Muscle of leg (tissue), 16 donors: ENCODE data around the gene SETMAR. TPM values are rescaled to one million over a fixed set of nuclear protein-coding genes. Genes with fewer than 3 reads are reported as not detected.
A peak's percentile ranks its signal among the peaks of the same experiment; 100 is the strongest.

Experiments
- DNase-seq: peaks from one replicate; pipeline ENCODE4 v3.0.0; 2013
- H3K27ac ChIP-seq: one replicate; pipeline ENCODE4 v1.5.1; 2013; ENCODE audit warnings: mild to moderate bottlenecking, low read length, control low read depth
- H3K27me3 ChIP-seq: one replicate; pipeline ENCODE4 v1.6.1; 2013; ENCODE audit warnings: low read length; ENCODE audit not compliant: control insufficient read depth, insufficient read depth
- H3K36me3 ChIP-seq: one replicate; pipeline ENCODE4 v1.6.1; 2013; ENCODE audit warnings: low read length; ENCODE audit not compliant: control insufficient read depth, insufficient read depth
- H3K4me1 ChIP-seq: one replicate; pipeline ENCODE4 v1.6.1; 2013; ENCODE audit warnings: low read length; ENCODE audit not compliant: control insufficient read depth, insufficient read depth
- H3K4me3 ChIP-seq: one replicate; pipeline ENCODE4 v1.5.1; 2013; ENCODE audit warnings: low read length, control low read depth
- H3K9me3 ChIP-seq: replicated peaks from 2 replicates; pipeline ENCODE4 v1.6.1; 2013; ENCODE audit warnings: low read depth, low read length; ENCODE audit not compliant: control insufficient read depth
- WGBS: methylation state at CpG from one replicate; pipeline ENCODE4 v1.1.5; 2013; ENCODE audit warnings: missing lambda C conversion rate; ENCODE audit not compliant: insufficient coverage; 5-methylcytosine and 5-hydroxymethylcytosine counted together
- long read RNA-seq, 11 donors: transcript quantifications; one replicate each; lab custom pipeline, GENCODE V29; 2026
- polyA plus RNA-seq, 8 donors: library from polyadenylated mRNA; unstranded; fragments of 120-200 nt; gene quantifications; one replicate each; pipeline versions ENCODE4 v1.2.1 to v1.2.3, GENCODE V29; 2013; ENCODE audit warnings: inconsistent platforms in 1 of 8, low replicate concordance in 1 of 8; ENCODE audit not compliant: insufficient read length in 8 of 8, insufficient read depth in 1 of 8
- total RNA-seq: library from RNA; stranded (reverse); fragments of 120-200 nt; gene quantifications from one replicate; pipeline ENCODE4 v1.2.4, GENCODE V29; 2013

SETMAR gene
- 18.1 TPM for total RNA-seq
- 10 to 100 TPM; 14.4 to 20.4 (median 16.0) TPM for polyA plus RNA-seq
- long read RNA-seq, donor 1, partial matches to known transcripts = 0 of 2 reads
- long read RNA-seq, donor 1, other reads (novel, unspliced or antisense) = 0 of 2 reads
- long read RNA-seq, donor 2 = 0 reads
- long read RNA-seq, donor 3, partial matches to known transcripts = 0 of 3 reads
- long read RNA-seq, donor 3, other reads (novel, unspliced or antisense) = 0 of 3 reads
- long read RNA-seq, donor 4, partial matches to known transcripts = 0 of 1 reads
- long read RNA-seq, donor 4, other reads (novel, unspliced or antisense) = 0 of 1 reads
- long read RNA-seq, donor 5, partial matches to known transcripts = 12 of 15 reads
- long read RNA-seq, donor 5, other reads (novel, unspliced or antisense) = 0 of 15 reads
- long read RNA-seq, donor 6, partial matches to known transcripts = 0 of 4 reads
- long read RNA-seq, donor 6, other reads (novel, unspliced or antisense) = 0 of 4 reads
- long read RNA-seq, donor 7, partial matches to known transcripts = 0 of 1 reads
- long read RNA-seq, donor 7, other reads (novel, unspliced or antisense) = 0 of 1 reads
- long read RNA-seq, donor 8, partial matches to known transcripts = 0 of 1 reads
- long read RNA-seq, donor 8, other reads (novel, unspliced or antisense) = 0 of 1 reads
- long read RNA-seq, donor 9, partial matches to known transcripts = 0 of 2 reads
- long read RNA-seq, donor 9, other reads (novel, unspliced or antisense) = 0 of 2 reads
- long read RNA-seq, donor 10, partial matches to known transcripts = 0 of 2 reads
- long read RNA-seq, donor 10, other reads (novel, unspliced or antisense) = 0 of 2 reads
- long read RNA-seq, donor 11, partial matches to known transcripts = 0 of 2 reads
- long read RNA-seq, donor 11, other reads (novel, unspliced or antisense) = 0 of 2 reads

GRCh38 chr3:4303187-4304123 is at the start of gene SETMAR:
Gene SETMAR (plus strand): TSS chr3:4303369. CDS start chr3:4303371, 2 bp downstream.
- Histone ChIP-seq H3K36me3 (peaks cover 4% of the 10 kb centered on the region), H3K27ac (peak within 1 kb of the TSS; percentile 90), H3K9me3 (no peaks in the 10 kb centered on the region), H3K4me1 (peaks cover 3% of the 10 kb centered on the region), H3K27me3 (no peaks in the 10 kb centered on the region), H3K4me3 (peak within 1 kb of the TSS; percentile 66)
- under 1% methylated on average over 59 of the region's 62 CpGs for WGBS
- DNase-seq = peak; percentile 97

GRCh38 chr3:4261406-4261805 is 41.8 kb upstream of the SETMAR start:
- no peak overlapping the region for H3K4me3 ChIP-seq
- no peak overlapping the region for H3K27ac ChIP-seq
- H3K27me3 ChIP-seq = no peaks in the 10 kb centered on the region
- no peaks in the 10 kb centered on the region for H3K36me3 ChIP-seq
- no peaks in the 10 kb centered on the region for H3K4me1 ChIP-seq
- DNase-seq = peak; percentile 4
- 52% methylated on average over 6 of the region's 6 CpGs for WGBS
- H3K9me3 ChIP-seq = peaks cover 4% of the 10 kb centered on the region

- no peak overlapping the region for H3K27ac ChIP-seq
- peaks cover 4% of the 10 kb centered on the region for H3K9me3 ChIP-seq
- H3K36me3 ChIP-seq = no peaks in the 10 kb centered on the region
- H3K27me3 ChIP-seq = no peaks in the 10 kb centered on the region
- H3K4me1 ChIP-seq = no peaks in the 10 kb centered on the region
- no CpG with 5 or more reads among the region's 6 CpGs for WGBS
- no peak for DNase-seq
- H3K4me3 ChIP-seq = no peak overlapping the region
These were observed 39.1 kb upstream of the SETMAR start for GRCh38 chr3:4264040-4264439.

- DNase-seq = peak; percentile 10
- H3K4me3 ChIP-seq = no peak overlapping the region
- WGBS = no CpG with 5 or more reads among the region's 3 CpGs
These were observed 32.4 kb upstream of the SETMAR start for GRCh38 chr3:4270720-4271119.

GRCh38 chr3:4271834-4272233 is 31.3 kb upstream of the SETMAR start:
- H3K9me3 ChIP-seq = no peaks in the 10 kb centered on the region
- H3K27ac ChIP-seq = no peak overlapping the region
- no CpG with 5 or more reads among the region's 4 CpGs for WGBS
- DNase-seq = peak; percentile 75
- no peak overlapping the region for H3K4me3 ChIP-seq
- no peaks in the 10 kb centered on the region for H3K36me3 ChIP-seq
- no peaks in the 10 kb centered on the region for H3K27me3 ChIP-seq
- H3K4me1 ChIP-seq = no peaks in the 10 kb centered on the region

More at GRCh38 chr3:4270720-4271119, 32.4 kb upstream of the SETMAR start:
- H3K36me3 ChIP-seq = no peaks in the 10 kb centered on the region
- no peak overlapping the region for H3K27ac ChIP-seq
- H3K27me3 ChIP-seq = no peaks in the 10 kb centered on the region
- no peaks in the 10 kb centered on the region for H3K9me3 ChIP-seq
- H3K4me1 ChIP-seq = no peaks in the 10 kb centered on the region

- Histone ChIP-seq H3K27me3 (no peaks in the 10 kb centered on the region), H3K4me1 (no peaks in the 10 kb centered on the region), H3K9me3 (no peaks in the 10 kb centered on the region), H3K27ac (no peak overlapping the region), H3K4me3 (no peak overlapping the region), H3K36me3 (no peaks in the 10 kb centered on the region)
- WGBS = no CpG with 5 or more reads among the region's 2 CpGs
- DNase-seq = no peak
These were observed 23.6 kb upstream of the SETMAR start for GRCh38 chr3:4279516-4280105.

GRCh38 chr3:4281991-4282390 is 21.2 kb upstream of the SETMAR start:
- Histone ChIP-seq H3K36me3 (no peaks in the 10 kb centered on the region), H3K27me3 (no peaks in the 10 kb centered on the region), H3K4me1 (no peaks in the 10 kb centered on the region), H3K4me3 (no peak overlapping the region), H3K9me3 (no peaks in the 10 kb centered on the region), H3K27ac (no peak overlapping the region)
- WGBS = no CpG with 5 or more reads among the region's 2 CpGs
- DNase-seq = no peak

- Histone ChIP-seq H3K27ac (no peak overlapping the region), H3K9me3 (no peaks in the 10 kb centered on the region), H3K27me3 (no peaks in the 10 kb centered on the region), H3K4me3 (no peak overlapping the region), H3K36me3 (no peaks in the 10 kb centered on the region), H3K4me1 (no peaks in the 10 kb centered on the region)
- no CpG with 5 or more reads among the region's 4 CpGs for WGBS
- DNase-seq = no peak
These were observed 18.3 kb upstream of the SETMAR start for GRCh38 chr3:4284865-4285264.

GRCh38 chr3:4289044-4289443 is 14.1 kb upstream of the SETMAR start:
- no peaks in the 10 kb centered on the region for H3K4me1 ChIP-seq
- H3K27ac ChIP-seq = no peak overlapping the region
- DNase-seq = no peak
- no peak overlapping the region for H3K4me3 ChIP-seq
- H3K36me3 ChIP-seq = no peaks in the 10 kb centered on the region
- no peaks in the 10 kb centered on the region for H3K9me3 ChIP-seq
- no CpG with 5 or more reads among the region's 4 CpGs for WGBS
- H3K27me3 ChIP-seq = no peaks in the 10 kb centered on the region
